NCI-H1694 treated with DMSO at 0.1 percent for 48 hours (cell line): Measurements from ENCODE around the gene C10orf62.

ENCODE experiments used
- DNase-seq: peaks from one replicate; lab custom pipeline; 2025; lab: John Stamatoyannopoulos, UW

Gene C10orf62

DNA sequence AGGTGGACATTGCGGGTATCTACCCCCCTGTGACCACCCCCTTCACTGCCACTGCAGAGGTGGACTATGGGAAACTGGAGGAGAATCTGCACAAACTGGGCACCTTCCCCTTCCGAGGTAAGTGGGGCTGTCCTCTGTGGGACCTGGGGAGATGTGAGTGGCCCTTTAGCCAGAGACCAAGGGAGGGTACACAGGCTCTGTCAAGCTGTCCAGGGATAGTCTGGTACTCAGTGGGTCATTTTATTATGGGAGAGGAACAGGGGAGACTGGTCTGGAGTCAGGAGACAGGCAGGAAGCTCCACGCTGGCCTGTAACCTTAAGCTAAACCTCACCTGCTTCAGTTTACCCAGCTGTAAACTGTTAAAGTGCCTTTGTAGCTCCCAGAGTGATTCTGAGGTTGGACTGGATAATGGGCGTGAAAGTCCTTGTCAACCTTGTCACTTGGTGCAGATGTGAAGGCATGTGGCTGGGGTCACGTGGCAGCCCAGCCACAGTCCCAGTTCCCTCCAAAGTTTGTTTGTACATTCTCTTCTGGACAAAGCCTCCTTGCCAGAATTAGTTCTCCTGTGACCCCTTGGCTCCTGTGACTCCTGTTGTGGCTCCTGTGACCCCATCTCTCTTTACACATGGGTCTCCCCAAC lies 4.6 kb upstream of the C10orf62 start:
- DNase-seq = no peak

DNA sequence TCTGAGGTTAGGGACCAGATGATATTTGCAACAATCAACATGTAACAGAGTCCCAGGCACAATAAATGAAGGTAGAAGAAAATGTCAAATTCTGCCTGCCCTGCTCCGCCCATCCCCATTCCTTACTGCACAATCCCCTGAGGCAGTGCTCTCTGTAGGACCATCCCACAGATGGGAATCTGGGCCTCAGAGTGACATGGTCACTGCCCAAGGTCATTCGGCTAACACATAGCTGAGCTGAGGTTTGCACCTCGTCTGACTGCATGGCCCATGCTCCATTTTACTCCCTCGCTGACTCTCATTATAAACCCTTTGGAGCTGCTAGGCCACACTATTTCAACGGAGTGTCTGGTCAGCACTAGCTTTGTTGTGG lies 4.1 kb upstream of the C10orf62 start:
- DNase-seq = no peak

DNA sequence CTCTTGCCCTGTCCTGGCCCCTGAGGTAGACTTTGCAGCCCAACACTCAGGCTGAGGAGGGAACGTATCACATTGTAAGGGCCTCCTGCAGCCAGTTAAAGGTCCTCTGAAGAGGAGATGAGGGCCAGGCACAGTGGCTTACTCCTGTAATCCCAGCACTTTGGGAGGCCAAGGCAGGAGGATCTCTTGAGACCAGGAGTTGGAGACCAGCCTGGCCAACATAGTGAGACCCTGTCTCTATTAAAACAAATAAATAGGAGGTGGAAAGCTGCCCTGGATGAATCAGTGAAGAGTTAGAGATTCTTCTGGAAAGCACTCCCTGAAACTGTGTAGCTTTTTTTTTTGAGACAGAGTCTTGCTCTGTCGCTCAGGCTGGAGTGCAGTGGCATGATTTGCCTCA lies 2.3 kb upstream of the C10orf62 start:
- DNase-seq = no peak

DNA sequence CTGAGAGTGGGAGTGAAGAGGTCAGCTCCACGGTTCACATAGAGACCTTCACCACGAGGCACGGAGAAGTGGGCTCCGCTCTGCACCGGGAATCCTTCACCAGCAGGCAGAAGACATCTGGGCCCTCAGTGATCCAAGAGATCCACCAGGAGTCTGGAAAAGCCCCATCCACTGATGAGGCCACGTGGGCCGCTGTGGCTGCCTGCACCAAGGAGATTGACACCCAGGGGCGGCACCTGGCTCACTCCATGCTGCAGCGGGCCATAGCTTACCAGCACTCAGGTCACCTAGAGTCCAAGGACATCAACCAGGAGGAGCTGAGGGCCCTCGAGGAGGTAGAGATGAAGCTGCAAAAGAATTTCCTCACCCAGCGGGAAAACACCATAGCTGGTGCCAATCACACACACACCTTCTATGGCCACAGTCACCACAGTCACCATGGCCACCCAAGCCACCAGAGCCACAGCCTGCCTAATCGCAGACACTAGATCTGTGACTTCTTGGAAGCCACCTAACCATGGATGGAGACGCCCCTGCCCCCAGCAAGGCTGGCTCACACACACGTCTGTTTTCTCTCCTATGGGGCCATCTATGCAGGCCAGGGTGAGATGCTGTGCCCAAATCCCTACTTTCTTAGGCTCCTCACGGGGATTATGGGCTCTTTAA lies 694 bp downstream of the C10orf62 start:
- no peak for DNase-seq

DNA sequence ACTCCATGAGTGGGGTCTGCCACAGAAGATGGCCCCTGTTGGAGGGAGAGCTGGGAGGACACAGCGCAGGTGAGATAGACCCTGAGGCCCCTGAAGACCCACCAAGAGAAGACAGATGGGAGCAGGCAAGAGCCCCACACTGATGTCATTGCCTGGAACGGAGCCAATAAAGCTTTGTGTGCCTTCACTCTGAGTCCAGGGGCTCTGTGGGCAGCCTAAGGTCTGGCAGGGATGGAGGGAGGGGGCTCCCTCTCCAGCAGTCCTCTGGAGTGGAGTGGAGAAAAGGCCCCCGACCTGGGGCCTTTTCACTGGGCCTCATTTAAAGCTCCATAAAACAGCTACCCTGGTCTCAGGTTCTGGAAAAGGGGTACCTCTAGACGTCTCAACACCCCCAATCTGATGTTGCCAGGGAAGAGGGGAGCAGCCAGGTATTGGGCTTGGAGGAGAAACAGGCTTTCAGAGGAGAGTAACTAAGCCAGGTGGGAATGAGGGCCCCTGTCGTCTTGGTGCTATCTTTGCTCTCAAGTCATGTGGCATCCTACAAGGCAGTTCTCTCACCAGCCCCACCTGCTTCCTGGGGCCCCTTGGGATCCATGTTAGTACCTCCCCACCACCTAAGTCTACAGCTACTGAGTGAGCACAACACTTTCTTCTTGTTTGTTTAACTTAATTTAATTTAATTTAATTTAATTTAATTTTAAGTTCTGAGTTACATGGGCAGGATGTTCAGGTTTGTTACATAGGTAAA lies 1.4 kb downstream of the C10orf62 start:
- DNase-seq = no peak

DNA sequence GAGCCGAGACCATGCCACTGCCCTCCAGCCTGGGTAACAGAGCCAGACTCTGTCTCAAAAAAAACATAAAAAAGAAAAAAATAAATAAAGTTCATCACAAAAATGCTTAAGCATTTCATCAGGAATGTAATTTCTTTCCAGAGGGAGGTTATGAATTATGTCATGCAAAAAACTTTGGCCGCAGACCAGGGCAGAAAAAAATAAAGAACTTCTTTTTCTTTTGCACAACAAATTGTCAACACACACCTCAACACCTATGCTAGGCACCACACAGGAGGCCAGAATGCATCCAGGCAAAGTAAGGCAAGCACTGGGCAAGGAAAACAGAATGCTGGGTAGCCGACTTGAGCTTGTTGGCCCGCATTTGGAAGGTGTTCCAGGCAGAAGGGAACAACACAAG lies 3.9 kb downstream of the C10orf62 start:
- DNase-seq = no peak

DNA sequence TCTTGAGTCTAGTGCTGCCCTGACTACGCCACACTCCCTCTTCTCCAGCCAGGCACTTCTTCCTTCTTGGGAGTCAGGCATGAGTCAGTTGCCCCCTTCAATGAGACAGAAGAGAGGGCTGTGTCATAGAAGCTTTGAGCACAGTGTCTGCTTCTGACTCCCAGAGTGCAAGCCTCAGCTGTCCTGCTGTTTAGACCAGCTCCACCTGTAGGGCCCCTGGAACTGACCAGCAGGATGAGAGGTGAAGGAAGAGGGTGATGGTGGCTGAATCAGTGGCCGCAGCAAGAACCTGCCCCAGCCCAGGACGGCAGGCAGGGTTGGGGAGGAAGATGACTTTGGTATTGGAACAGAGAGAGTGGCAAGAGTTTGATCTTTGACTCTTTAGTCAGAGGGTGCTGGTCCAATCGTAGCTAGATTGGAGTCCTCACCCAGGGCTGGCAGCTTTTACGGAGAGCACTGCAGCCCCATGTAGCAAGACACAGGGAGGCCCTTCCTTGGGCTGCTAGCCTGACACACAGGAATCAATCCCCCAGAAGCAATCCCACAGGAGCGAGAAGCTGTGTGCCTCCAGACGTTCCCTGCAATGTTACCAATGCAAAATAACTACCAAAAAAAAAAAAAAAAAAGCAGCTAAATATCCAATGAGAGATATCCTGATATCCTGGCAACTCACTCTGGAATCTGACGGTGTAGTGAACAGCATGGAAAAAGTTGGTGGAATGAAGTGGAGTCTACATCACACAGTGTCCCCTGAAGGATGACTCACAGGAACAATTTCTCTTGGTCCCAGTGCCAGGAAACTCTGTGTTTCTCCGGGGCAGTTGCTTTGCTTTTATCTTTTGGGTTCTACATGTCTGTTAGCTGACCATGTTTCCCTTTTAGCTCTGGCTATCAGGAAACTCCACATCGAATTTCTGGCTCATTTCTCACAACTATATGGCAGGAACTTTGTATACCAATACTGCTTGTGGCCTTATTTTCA lies 6.9 kb downstream of the C10orf62 start:
- no peak for DNase-seq

DNA sequence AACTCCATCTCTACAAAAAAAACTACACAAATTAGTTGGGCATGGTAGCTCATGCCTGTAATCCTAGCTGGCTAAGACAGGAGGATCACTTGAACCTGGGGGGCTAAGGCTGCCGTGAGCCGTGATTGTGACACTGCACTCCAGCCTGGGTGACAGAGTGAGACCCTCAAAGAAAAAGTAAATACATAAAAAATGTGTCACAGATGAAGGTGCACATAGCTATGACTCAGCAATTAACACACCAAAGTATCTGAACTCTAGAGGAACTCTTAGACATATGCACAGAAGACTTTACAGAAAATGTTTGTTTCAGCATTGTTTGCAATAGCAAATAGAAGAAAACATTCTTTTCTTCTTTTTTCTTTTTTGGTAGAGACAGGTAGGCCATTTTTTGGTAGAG lies 8.3 kb downstream of the C10orf62 start:
- no peak for DNase-seq

DNA sequence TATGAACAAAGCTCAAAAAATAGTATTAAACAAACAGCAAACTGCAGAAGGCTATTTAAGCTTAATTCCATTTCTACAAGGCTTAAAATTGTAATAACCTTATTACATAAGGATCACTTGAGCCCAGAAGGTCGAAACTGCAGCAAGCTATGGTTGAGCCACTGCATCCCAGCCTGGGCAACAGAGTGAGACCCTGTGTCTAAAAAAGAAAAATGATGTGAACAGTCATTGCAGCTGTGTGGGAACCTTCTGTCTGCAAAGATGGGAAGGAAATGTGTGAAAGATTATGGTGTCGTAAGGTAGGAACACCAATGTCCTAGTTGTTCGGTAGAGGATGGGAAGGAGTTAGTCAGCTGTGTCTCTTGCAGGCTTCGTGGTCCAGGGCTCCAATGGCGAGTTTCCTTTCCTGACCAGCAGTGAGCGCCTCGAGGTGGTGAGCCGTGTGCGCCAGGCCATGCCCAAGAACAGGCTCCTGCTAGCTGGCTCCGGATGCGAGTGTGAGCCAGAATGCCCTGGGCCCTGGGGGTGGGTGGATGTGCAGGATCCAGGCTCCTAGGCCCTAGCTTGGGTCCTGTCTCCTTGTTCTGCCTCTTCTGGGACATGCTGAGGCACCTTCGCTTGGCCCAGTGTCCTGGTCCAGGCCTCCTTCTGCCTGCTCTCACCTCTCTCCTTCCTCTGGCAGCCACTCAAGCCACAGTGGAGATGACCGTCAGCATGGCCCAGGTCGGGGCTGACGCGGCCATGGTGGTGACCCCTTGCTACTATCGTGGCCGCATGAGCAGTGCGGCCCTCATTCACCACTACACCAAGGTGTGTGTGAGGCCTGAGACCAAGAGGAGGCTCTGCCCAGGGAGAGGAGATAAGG lies 9.1 kb downstream of the C10orf62 start:
- DNase-seq = no peak

DNA sequence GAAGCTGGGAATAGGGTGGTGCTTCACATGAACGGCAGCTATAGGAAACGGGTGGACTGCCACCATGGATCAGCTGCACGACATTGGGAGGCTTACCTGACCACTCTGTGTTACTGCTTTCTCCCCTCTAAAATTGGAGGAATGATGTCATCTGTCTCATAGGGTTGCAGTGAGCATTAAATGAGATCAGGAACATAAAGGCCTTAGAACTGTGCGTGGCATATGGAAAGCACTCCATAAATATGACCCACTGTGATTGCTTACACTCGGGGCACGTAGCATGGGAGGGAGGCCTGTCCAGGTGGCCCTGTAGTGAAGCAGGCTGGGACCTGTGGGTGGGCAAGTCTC lies 9.7 kb downstream of the C10orf62 start:
- DNase-seq = no peak

DNA sequence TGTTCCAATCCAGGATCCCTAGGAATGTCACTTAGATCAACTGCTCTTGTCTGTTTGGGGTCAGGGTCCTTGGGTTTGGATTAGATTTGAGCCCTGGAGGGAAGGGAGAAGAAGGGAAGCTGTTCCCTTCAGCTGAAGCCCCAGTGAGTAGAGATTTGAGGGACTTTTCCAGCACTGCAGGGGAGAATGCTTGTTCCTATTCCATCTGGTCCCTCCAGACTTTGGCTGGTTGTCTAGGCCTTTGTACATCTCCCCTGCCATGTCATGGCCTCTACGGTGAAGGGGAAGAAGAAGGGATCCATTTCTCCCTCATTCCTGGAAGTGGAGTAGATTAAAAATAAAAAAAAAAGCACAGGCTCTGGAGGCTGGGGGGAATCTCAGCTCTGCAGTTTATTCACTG lies 11.1 kb downstream of the C10orf62 start:
- no peak for DNase-seq

DNA sequence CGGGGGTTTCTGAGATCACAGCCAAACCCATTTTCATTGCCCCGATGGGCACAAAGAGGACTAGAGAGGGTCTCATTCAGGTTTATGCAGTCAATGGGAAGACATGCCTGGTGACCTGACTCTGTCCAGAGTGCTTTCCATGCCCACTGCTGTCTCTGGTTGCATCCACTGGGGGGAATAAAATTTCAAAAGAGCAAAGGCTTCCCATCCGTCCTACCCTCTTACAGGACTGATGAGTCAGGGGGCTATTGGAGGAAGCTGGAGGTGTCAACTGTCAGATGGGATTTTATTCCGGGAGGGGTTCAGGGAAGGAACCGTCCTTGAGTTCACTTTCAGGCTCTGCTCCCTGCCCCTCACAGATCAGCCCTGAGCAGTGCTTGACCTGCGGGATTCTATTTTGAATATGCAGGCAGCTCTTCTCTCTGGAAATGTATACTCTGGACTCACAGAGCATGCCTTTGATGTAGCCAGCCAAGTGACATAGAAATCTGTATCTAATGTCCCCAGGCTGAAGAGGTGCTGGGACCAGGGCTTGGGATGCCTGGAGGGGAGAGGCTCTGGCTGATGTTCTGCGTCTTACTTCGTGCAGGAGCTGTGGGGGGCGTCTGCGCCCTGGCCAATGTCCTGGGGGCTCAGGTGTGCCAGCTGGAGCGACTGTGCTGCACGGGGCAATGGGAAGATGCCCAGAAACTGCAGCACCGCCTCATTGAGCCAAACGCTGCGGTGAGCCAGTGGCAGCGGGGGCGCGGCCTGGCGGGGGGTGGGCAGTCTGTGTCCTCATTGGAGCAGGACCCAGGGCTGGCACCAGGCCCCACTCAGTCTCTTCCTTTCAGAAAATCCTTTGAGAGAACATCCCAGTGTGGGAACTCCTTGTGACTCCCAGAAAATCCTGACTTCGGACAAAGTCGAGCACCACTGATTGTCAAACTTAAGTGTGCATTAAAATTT lies 12.0 kb downstream of the C10orf62 start:
- DNase-seq = no peak

DNA sequence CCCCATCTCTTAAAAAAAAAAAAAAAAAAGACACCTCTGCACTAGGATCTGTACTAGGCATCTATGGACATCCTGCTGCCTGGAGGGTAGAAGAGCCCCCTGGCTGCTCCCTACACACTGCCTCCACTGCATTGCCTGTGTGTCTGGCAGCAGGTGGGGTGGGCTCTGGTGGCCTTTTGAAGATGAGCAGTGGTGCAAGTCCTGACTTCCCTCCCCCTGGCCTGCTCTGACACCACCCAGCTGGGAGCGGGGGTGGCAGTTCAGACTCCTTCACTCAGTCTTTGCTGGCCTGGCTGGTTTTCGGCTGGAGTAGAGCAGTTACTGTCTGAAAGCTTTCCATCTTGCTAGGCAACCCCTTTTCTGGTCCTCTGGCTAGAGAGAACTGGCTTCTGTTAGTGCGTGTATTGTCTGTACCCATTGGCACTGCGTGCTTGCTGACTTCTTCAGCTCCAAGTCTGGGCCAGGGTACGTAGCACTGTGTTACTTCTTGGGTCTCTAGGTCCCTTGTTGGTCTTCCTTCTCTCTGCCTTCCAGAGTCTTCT lies 17.6 kb downstream of the C10orf62 start:
- DNase-seq = no peak

DNA sequence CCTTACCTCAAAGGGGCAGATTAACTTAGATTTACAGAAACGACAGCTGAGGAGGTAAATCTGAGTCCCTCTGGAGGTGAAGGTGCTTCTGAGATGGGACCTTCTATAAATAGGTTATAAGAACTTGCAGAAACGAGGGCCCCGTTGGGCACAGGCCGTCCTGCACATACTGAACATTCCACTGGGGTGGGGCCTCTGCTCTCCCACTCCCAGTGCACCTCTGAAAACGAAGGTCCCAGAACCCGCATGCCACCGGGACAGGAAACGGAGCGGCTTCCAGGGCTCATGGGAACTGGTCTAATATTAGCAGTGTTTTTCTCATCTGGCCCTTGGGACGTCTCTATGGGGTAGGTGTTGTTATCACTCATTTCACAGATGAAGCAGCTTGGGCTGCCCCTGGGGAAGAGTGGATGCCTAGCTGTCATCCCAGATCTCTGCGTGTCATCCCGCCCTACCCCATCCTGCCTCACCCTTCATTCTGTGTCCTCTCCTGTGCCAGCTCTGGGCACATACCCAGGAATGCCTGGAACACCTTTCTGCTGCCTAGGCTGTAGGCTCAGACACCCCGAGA lies 19.6 kb downstream of the C10orf62 start:
- no peak for DNase-seq

DNA sequence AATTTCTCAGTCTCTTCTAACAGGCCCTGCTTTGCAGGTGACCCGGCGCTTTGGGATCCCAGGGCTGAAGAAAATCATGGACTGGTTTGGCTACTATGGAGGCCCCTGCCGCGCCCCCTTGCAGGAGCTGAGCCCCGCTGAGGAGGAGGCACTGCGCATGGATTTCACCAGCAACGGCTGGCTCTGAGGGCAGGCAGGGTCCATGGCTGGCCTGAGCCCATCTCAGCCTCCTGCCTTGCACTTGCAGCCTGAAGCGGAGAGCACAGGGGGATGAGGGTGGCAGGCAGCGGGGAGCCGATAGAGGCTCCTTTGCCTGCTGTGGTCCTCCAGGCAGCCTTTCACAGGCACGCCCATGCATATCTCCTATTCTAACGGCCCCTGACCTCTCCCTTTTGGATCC lies 22.0 kb downstream of the C10orf62 start:
- DNase-seq = no peak

DNA sequence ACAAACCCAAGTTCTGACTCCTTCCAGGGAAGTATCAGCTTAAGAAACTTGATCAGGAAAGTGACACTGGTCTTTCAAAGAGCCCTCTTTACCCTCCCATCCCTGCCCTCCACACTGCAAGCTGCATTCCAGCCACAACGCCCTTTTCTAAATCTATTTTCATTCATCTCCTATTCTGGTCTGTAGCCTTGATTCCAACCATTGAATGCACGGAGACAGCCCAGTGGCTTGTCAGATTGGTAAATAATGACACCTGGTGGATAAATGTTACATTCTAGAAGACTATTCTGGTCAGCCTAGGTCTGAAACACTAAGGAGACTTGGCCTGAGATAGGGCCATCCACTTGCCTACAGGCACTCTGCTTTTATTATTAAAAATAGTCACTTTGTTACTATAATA lies 22.9 kb downstream of the C10orf62 start:
- DNase-seq = peak; percentile 36

DNA sequence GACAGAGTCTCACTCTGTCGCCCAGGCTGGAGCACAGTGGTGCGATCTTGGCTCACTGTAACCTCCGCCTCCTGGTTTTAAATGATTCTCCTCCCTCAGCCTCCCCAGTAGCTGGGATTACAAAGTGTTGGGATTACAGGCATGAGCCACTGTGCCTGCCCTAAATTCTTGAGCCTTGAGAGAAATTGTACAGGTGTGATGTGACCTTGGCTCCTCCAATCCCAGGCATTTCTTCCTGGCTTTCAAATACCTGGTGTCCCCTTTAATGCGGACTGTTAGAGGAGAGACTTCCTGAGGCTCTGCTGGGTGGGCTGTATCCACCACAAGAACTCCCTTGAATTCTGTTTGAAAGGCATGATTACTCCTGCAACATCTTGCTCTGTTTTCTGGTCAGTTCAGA lies 28.8 kb downstream of the C10orf62 start:
- no peak for DNase-seq

DNA sequence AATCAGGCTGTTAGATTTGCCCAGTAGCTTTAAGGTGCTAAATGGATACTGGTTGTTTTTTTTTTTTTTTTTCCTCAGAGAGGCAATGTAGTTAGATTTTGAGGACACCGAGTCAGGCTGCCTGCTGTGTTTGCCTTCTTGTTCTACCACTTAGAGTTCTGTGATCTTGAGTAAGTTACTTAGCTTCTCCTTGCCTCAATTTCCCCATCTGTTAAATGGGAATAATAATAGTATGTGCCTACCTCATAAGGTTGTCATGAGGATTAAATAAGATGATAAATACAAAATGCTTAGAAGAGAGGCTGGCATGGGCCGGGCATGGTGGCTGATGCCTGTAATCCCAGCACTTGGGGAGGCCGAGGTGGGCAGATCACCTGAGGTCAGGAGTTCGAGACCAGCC lies 29.2 kb downstream of the C10orf62 start:
- no peak for DNase-seq

DNA sequence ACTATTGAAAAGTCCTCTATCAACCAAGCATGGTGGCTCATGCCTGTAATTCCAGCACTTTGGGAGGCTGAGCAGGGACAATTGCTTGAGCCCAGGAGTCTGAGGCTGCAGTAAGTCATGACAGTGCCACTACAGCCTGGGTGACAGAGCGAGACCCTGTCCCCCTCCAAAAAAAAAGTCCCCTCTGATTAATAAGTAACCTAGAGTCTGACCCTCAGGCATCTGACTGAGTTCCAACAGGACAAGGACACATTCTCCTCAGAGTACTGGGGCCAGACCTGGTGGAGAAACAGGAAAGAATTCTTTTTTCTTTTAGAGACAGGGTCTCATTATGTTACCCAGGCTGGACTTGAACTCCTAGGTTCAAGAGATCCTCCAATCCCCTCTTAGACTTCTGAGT lies 33.8 kb downstream of the C10orf62 start:
- DNase-seq = no peak

DNA sequence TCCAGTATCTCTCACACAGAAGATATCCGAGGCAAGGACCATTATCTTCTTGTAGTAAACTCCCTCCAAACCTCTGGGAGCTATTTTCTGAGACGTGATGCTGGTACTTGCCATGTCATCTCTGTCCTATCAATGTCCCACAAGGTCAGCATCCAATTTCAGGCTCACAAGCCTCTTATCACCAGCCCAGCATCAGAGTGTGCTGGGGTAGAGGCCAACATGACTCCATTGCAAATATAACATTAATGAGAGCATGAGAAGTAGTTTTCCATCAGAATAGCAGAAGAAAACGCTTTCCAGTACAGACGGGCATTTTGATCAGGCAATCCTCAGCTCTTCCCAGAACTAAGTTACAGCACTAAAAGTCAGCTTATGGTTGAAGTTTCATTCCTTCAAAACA lies 38.2 kb downstream of the C10orf62 start:
- DNase-seq = no peak
